ENCODE data around the gene FYCO1.
"Not testable (repeated sequence)": the region's sequence is repeated elsewhere in the genome, so short reads cannot be mapped to it uniquely, and the experiment has no call there.

Gene FYCO1

DNA sequence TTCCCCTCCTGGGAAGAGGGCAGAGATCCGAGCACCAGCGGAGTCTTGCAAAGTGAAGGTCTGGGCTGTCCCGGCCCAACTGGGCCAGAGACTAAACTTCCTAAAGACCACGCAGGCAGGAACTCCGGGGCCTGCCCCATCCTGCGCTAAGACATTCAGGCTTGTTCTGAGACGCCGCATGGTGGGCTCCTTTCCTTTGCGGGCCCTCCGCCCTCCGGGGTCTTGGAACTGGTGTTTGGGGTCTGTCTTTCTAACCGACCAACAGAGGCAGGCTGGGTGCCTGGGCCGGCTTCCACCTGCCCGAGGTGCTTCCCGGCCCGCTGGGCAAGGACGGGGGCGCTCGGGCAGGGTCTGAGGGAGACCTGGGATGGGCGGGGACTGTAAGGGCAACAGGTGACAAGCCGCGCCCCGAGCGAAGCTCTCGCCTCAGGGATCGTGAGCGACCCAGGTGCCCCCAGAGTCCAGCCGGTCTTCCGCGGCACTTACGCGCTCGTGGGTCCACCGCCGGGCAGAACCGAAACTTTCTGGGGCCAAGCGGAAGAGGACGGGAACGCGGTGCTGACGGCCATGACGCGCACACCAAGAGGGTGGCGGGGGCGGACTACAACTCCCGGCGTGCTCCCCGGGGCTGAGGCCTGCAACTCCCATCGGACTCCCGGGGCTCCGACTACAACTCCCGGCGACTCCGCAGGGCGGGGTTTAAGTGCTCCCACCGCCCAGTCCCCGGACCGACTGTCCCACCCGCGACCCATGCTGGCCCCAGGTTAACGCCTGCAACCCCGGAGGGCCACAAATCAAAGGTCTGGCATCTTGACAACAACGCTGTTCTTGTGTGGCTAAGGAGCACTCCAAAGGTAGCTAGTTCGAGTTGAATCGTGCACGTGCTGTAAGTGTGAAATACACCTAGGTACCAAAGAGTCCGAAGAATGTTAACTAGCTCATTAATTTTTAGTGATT lies at the start of gene FYCO1:
Gene FYCO1, minus strand, starts transcription at position 589 of the 957 bp plus-strand sequence. CDS start 10,914 bp downstream, outside the sequence.
- peak; percentile 92 for DNase-seq

DNA sequence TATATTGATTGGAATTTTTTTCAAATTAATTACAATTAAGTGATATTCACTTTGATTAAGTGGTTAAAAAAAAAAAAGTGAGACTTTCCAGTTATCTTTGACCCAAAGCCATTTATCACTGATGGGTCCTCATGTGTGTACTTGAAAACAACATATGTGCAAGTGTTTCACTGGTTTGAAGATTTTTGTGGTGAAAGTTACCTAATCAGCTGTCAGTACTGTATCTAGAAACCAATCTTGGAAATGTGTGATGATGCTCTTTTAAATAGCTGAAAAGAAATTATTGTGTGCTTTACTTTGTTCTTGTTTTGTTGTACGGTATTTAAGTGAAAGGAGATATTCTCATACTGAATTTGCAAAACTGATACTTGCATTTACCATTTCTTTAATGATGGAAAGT lies 43.3 kb upstream of the FYCO1 start:
- no peak for DNase-seq

DNA sequence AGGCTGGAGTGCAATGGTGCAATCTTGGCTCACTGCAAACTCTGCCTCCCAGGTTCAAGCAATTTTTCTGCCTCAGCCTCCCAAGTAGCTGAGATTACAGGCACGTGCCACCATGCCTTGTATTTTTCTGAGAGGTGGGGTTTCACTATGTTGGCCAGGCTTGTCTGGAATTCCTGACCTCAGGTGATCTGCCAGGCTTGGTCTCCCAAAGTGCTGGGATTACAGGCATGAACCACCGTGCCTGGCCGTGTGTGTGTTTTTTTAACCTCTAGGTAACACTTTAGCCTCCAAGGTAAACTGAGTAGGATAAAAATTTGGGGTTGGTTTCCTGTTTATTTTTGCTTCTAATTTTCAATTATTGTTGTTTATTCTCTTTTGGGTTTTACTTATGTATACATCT lies 42.4 kb upstream of the FYCO1 start:
- not testable (repeated sequence) for DNase-seq

DNA sequence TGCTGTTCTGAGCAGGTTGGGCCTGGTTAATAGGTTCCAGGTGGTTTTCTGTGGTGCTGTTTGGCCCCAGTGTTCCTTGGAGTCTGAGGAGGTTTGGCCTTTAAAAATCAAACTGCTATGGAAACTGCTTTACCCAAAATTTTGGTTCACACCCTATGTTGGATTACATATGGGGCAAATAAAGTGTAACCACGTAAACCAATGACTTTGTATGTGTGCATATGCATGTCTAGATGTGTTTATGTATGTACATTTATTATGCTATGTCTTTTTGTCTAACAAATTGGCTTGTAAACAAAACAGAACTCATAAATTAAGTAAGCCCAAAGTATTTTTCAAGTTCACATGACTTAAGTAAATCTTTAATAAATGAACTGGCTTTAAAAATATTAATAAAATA lies 40.6 kb upstream of the FYCO1 start:
- DNase-seq, result no peak

DNA sequence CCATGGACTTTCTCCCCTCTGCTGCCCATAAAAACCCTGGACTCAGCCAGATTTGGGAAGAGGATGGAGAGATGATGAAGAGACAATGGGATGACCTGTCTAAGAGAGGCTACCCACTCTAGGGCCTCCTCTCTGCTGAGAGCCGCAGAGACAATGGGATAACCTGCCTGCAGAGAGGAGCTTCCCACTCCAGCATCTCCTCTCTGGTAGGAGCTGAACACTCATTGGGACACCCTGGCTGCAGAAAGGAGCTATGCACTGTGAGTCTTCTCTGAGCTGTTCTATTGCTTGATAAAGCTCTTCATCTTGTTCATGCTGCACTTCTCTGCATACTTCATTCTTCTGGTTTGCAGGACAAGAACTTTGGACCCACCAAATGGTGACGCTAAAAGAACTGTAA lies 36.1 kb upstream of the FYCO1 start:
- DNase-seq, result no peak

DNA sequence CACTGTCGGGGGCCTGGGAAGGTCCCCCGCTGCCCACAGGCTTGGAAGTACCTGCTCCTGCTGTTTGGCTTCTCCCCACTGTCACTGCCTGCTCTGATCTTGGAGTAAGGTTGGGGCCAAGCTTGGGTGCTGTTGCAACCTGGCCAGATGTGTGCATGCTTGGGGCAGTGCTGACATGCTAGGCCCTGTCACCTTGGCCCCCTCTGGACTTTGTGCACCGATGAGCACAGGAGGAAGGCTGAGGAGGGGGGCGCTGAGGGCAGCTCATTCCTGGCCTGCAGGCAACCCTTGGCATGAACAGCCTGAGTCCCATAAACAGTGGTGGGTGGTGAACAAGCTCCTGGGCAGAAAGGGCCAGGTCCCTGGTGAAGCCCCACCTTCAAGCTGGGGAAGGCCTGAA lies 35.6 kb upstream of the FYCO1 start:
- DNase-seq, result no peak

DNA sequence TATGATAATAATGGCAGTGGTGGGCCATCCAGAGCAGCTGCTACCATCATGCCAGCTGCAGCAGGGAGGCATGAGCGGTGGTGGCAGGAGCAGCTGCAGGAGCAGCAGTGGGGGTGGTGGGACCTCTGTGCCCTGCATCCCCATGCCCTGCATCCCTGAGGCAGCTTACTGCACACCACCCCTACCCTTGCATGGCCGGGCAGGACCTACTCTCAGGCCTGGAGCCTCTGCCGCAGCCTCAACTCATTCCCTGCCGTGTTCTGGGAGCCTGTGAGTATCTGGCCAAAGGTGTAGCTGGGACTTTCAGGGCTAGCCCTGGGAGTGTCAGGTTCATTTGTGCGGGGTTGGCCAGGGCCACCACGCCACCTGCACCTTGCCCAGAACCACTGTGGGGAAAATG lies 35.0 kb upstream of the FYCO1 start:
- DNase-seq, result no peak

DNA sequence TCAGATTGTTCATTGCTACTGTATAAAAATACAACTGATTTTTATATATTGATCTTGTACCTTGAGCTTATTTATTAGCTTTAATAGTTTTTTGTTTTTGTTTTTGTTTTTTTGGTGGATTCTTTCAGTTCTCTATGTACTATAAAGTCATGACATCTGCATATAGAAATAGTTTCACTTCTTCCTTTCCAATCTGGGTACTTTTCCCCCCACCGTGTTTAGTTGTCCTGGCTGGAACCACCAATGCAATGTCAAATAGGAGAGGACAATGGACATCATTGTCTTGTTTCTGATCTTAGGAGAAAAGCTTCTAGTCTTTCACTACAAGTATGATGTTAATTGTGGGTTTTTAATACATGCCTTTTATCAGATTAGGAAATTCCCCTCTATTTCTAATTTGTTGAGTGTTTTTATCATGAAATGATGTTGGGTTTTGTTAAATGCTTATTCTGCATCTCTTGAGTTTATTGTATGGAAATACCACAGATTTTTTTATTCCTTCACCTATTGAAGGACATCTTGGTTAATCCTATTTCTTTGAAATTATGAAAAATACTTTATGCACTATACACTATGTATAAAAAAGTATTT lies 34.4 kb upstream of the FYCO1 start:
- DNase-seq, result no peak

DNA sequence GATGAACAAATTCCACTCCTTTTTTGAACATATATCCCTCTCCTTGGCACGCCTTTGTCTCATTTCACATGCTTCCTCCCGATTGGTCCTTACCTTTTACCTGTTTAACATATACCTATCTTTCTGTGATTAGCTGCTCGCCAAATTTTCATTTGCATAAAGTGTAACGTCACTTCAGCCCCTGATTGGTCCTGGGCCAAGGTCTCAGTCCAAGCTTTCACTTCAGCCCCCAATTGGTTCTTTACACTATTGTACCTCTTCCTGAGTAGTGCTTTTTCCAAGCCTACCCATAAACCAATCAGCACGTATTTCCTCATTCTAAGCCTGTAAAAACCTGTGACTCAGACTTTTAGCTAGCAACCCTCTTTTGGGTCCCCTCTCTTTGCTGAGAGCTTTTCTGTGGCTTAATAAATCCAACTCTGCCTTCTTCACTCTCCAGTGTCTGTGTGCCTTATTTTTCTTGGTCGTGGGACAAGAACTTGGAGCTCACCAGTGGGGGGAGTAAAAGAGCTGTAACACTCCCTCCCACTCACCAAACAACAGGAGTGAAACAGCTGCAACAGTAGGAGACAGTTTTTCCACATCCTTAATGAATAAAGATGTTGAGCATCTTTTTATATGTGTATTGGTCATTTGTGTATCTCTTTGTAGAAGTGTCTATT lies 32.2 kb upstream of the FYCO1 start:
- no peak for DNase-seq

DNA sequence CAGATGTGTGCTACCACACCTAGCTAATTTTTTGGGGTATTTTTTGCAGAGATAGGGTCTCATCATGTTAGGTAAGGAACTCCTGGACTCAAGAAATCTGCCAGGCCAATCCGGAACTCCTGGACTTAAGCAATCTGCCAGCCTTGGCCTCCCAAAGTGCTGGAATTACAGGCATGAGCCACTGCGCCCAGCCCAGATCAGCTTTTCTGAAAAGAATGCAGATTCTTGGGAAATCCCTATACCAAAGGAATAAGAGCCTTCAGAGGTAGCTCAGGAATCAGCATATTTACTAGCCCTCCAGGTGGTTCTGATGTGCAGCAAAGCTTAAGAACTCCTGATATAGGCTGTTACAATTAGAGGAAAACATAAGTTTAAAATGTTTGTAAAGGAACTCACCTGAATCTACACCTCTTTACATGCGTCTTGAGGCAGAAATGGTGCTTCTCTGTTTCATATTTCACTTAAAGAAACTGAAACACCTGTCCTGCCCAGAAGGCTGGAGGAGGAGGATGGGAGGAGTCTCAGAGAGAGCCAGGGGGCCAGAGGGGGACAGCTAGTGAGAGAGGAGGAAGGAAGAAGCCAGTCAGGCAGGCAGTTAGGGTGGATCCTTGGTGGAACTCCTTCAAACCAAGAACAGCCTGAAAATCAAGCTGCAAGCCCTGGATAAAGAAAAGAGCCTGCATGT lies 31.5 kb upstream of the FYCO1 start, which contains the start of gene XCR1:
Gene XCR1, minus strand, starts transcription at position 463 of the 685 bp plus-strand sequence. CDS start 5,536 bp downstream, outside the sequence.
- no peak for DNase-seq

DNA sequence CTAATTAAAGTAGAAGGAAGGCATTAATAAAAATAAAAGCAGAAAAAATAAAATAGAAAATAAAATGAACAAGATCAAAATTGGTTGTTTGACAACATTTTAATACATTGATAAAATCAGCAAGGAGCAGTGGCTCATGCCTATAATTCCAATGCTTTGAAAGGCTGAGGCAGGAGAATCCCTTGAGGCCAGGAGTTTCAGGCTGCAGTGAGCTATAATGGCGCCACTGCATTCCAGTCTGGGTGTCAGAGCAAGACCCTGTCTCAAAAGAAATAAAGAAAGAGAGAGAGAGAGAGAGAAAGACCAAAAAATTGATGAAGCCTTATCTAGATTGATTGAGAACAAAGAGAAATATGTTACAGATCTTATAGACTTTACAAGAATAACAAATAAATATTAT lies 29.5 kb upstream of the FYCO1 start:
- DNase-seq, result no peak

DNA sequence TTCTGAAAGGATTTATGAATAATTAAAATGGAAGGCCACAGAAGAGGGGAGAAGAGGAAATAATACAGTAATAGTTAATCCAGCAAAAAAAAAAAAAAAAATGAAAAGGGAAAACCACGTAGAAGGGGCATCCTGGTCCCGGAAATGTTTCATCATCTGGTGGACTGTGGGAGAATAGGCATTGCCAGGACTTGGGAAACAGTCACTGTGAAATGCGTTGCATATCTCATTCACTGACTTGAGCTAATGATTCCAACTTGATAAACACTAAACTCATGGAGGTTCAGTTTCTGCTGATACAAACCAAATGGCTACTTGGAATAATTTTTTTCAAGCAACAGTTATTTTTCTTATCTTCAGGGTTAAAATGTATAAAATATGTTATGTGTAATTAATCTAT lies 28.5 kb upstream of the FYCO1 start:
- DNase-seq, result no peak

DNA sequence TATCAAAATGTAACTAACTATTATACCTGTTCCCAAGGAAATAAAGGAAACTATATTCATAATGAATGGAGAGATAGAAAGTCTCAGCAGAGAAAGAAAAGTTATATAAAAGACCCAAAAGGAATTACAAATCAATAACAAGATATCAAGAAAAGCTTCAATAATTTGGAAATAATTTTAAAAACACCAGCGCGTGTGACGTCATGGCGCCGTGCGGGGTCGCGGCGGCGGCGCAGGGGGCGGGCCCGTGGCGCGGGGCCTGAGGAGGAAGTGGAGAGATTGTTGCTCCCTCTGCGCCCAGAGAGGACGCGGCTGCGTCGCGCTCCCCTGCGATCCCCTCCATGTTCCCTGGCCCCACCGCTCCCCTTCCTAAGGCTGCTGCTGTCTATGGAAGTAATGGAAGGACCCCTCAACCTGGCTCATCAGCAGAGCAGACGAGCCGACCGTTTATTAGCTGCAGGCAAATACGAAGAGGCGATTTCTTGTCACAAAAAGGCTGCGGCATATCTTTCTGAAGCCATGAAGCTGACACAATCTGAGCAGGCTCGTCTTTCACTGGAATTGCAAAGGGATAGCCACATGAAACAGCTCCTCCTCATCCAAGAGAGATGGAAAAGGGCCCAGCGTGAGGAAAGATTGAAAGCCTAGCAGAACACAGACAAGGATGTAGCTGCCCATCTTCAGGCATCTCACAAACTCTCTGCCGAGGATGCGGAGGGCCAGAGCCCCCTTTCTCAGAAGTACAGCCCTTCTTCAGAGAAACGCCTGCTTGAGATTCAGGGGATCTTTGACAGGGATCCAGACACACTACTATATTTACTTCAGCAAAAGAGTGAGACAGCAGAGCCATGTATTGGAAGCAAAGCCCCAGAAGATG lies 27.5 kb upstream of the FYCO1 start:
- no peak for DNase-seq

DNA sequence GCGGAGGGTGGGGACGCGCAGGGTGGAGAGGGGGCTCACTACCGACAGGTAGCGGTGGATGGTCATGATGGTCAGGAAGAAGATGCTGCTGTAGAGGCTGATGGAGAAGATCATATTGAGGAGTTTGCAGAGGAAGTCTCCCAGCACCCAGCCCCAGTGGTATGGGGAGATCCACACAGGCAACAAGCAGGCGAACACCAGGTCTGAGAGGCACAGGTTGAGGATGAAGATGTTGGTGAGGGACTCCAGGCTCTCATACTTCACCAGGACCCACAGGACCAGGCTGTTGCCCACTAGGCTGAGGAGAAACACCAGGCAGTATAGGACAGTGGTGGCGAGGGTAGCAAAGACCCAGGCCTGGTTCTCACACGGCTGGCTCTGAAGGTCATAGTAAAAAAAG lies 25.9 kb upstream of the FYCO1 start:
- DNase-seq, result no peak

DNA sequence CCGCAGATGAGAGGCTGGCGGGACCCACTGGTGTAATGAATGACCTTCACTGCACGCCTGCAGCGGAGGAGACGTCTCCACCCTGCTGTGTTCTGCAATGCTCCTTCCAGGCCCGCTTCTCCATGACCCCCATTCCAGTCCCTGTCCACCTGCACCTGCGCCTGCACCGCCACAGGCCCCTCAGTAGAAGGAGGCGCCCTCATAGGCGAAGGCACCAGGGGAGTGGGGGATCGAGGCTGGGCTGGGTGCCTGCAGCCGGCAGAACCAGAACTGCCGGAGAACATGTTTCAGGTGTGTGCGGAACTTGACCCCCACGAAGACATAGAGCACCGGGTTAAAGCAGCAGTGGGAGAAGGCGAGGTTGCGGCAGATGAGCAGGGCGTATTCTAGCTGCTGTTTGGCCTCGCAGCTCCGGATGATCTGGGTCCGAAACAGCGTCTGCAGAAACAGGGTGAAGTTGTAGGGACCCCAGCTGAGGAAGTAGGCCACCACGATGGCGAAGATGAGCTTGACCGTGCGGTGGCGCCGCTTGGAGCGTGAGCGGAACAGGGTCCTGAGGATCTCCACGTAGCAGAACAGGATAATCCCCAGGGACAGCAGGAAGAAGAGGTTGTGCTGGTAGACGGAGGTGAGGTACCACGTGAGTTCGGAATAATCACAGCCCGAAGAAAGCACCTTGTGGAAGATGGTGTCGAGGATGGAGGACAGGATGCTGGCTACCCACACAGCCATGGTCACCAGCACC lies 25.3 kb upstream of the FYCO1 start:
- no peak for DNase-seq

DNA sequence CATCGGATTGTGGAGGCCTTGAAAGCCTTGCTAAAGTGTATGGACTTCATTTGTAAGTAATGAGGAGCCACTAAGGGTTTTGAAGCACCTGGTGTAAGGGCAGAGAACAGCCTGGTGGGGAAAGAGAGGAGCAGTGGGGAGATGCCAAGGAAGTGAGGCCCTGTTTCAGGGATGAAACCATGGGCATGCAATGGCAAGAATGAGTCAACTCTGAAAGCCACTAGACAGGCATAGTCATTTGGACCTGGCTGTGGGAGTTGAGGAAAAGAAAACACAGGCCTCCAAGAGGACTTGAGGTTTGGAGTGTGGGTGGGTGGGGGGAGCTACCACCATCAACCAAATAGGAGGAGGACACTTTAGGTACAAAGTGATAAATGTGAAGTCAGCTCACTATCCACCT lies 24.1 kb upstream of the FYCO1 start:
- DNase-seq, result no peak

DNA sequence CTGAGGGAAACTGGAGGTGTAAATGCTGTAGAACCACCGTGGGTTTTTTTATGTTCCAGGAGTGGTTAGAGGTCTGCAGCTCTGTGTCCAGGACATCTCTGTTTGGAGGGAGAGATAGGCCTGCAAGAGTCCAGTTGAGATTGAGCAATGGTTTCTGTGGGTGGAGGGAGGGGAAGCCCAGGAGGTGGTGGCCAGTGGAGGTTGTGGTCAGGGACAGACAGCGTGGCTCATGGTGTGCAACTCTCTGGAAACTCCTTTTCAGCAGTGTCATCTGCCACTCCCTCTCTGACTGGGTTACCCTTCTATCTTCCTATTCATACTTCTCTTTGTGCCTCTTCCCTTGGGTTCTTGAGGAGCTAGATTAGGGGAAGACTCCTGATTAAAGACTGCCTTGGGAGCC lies 22.1 kb upstream of the FYCO1 start:
- DNase-seq, result no peak

DNA sequence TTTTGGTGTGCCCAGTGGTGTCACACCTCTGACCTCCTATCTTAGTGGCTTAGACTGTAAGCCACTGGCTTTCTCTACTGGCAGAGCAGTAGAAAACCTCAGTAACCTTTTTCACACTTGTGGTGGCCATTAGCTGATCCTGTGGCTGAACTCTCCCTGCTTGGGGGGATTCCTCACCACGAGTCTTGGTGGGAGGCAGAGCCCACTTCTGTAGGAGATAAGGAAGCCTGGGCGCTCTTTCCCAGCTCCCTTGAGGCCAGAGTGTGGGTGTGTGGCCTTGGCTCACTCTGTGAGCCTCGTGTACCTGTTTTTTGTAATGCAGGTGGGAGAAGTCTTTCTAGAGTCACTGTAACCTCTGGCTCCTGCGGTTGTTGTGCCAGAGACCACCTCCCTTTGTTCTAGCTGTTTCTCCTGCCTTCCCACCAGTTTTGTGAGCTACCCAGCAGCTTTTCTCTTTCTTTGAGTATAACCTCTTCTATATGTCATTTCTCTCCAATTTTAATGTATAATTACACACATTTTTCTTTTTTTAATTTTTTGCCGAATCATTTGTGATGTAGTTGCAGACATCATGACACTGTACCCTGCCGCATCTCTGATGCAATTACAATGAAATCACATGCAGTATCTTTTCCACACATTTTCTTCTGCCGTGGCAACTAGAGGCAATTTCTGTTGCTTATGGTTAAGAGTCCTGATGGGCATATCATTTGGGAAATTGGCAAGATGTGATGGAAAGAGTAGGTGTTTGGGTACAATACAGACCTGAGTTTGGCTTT lies 17.9 kb upstream of the FYCO1 start:
- DNase-seq, result no peak

DNA sequence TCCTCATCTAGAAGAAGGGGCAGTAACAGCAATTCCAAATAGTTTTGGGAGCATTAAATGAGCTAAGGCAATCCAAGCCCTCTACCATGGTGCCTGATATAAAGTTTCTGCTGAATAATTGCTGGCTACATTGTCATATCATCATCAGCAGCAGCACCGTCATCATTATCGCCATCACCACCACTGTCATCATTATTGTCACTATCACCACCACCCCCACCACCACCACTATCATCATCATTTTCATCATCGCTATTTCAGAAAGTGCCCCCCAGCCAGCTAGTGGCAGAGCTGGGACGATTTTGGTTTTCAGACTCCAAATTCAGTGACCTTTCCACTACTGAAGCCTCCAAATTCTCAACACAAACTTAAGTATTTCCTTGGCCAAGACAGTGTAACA lies 16.6 kb upstream of the FYCO1 start:
- no peak for DNase-seq

DNA sequence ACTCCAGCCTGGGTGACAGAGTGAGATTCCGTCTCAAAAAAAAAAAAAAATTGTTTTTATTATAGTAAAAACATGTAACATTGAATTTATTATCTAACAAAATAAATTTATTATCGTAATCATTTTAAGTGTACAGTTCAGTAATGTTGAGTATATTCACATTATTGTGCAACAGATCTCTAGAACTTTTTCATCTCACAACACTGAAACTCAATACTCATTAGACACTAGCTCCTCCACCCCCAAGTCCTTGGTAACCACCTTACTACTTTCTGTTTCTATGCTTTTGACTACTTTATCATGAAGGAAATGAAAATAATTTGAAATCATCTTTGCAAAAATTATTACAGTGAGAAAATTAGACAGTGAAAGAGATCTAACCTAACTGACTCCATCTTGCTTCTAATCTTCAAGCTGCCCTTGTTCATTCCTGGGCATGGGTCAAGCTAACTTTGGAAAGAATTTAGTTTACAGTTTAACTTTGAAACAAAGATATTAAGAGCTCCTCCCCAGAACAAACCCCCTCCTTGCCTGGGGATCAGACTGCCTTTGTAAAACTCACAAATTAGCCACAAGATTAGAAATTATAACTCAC lies 15.0 kb upstream of the FYCO1 start:
- peak; percentile 8 for DNase-seq
